ENCODE data around the gene USP32.
"Not testable (repeated sequence)": the region's sequence is repeated elsewhere in the genome, so short reads cannot be mapped to it uniquely, and the experiment has no call there.

The USP32 gene

DNA sequence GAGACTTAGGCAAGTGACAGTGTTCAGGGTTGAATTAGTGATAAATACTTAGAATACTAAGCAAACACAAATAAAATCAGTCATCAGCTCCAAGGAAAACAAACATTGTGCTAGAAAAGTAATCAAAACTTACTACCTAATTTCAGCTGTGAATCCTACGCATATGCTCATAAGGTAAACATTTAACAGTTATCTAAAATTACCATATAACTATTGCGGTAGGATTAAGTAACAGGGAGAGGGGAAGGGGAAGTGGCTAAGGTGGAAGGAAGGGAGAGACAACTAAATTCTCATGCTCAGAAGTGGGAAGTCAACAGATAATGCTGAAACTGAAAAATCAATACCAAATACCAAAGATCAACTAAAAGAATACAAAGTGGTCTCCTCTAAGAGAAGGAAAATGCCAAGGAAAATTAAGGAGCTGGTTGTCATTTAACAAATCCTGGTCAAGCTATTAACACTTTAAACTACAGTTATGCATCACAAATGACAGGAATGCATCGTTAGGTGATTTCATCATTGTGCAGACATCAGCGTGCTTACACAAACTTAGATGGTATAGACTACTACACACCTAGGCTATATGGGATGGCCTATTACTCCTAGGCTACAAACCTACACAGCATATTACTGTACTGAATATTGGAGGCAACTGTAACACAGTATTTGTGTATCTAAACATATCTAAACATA is 20.0 kb downstream of the USP32 start:
- no peak for DNase-seq (ENCODE audit: low spot score)

DNA sequence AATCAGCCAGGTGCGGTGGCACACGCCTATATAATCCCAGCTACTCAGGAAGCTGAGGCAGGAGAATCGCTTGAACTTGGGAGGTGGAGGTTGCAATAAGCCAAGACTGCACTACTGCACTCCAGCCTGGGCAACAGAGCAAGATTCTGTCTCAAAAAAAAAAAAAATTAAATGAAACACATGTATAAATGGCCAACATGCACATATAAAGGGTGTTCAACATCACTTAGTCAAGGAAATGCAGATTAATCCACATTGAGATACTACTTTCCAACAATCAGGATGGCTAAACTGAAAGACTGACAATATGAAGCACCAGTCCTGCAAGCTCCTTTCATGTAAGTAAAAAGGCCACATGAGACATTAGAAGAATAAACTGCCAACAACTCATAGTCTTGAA is 20.5 kb downstream of the USP32 start:
- DNase-seq (ENCODE audit: low spot score), result no peak

DNA sequence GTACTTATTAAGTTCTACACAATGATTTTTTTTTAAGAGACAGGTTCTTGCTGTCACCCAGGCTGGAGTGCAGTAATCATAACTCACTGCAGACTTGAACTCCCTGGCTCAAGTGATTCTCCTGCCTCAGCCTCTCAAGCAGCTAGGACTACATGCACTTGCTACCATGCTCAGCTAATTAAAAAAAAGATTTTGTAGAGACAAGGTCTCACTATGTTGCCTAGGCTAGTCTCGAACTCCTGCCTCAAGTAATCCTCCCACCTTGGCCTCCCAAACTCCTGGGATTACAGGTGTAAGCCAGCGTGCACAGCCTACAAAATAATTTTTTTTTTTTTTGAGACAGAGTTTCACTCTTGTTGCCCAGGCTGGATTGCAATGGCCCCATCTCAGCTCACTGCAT is 22.2 kb downstream of the USP32 start:
- DNase-seq (ENCODE audit: low spot score), result no peak

DNA sequence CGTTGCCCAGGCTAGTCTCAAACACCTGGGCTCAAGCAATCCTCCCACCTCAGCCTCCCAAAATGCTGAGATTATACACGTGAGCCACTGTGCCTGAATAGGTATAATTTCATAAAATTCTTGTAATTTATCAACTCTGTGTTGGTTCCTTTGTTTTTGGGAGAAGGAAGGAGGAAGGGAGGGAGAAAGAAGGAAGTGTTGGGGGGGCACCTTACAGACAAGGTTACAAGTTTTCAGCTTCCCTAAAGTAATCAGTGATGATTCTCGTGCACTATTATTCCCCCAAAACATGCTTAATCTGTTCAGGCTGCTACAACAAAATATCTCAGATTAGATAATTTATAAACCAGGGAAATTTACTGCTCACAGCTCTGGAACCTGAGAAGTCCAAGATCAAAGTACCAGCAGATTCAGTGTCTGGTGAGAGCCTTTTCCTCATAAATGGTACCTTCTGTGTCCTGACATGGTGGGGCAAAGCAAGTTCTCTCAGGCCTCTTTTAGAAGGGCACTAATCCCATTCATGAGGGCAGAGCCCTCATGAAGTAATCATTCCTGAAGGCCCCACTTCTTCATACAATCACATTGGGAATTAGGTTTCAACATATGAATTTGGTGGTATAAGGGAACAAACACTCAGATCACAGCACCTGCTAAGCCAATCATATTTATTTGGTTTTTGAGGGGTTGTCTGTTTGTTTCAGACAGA is 28.1 kb downstream of the USP32 start:
- no peak for DNase-seq (ENCODE audit: low spot score)

DNA sequence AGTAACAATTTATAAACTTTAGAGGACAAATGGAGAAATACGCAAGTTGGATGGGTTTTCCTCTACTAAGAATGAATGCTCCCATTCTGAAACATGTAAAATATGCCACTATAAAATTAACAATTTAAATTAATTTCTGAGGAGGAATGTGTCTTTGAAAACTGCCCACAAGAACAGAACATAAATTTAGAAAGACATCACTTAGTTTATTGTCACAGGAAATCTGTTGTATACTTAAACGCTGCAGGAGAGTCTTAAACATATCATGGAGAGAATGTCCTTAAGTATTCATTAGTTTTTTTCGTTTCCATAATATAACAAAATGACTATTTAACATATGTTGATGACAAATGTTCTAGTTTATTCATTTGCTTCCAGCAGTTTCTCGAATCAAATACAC is 29.6 kb downstream of the USP32 start:
- DNase-seq (ENCODE audit: low spot score), result peak; percentile 5

DNA sequence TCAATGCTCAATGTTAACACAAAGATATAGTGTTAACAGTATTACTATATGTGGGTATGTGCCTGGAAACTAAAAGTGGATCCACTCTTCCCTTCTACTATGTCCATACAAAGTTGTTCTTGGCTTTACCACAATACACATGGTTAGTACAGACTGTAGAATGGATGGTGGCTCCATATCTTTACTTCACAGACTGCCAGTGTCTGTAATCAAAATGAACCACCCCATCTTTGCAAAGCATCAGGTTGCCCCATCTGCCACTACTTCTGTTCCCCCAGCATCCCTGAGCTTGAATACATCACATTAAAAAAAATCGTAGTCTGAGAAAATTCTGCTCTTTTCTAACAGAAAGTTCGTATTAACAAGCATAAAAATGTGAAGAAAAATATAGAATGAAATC is 30.0 kb downstream of the USP32 start:
- peak; percentile 66 for DNase-seq (ENCODE audit: low spot score)

DNA sequence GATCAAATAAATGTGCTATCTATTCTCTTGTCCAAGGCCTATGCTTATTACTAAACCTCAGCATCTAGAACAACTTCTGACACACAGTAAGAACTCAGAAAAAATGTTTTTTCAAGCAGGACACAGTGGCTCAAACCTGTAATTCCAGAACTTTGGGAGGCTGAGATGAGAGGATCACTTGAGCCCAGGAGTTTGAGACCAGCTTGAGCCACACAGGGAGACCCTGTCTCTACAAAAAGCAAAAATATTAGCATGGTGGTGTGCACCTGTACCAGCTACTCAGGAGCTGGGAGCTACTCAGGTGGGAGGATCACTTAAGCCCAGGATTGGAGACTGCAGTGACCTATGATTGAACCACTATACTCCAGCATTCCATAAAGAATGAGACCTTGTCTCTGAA is 32.5 kb downstream of the USP32 start:
- DNase-seq (ENCODE audit: low spot score), result no peak

DNA sequence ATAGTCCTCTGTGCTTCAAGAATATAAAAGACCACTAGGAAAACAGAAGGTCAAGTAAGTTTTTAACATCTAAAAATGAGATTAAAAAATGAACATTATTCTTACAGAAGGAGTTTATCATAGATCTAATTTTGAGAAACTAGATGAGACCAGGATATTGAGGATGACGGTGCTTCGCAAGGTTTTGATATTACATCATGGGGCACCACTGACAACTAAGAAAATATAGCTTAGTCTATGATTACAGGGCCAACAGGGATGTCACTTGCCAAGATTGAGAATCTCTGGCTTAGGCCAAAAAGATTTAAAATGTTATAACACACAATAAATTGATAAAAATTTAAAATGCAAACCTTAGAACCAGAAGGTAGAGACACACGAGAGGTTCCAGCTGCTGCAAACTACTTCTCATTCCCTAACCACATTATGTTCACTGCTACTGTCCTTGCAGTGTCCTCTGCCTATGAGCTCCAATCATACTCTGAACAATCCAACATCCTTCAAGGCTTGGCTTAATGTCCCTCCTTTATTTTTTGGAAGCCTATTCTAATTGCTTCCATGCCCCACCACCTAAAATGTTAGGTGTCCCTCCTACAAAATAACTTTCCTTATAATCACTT is 33.2 kb downstream of the USP32 start:
- no peak for DNase-seq (ENCODE audit: low spot score)

DNA sequence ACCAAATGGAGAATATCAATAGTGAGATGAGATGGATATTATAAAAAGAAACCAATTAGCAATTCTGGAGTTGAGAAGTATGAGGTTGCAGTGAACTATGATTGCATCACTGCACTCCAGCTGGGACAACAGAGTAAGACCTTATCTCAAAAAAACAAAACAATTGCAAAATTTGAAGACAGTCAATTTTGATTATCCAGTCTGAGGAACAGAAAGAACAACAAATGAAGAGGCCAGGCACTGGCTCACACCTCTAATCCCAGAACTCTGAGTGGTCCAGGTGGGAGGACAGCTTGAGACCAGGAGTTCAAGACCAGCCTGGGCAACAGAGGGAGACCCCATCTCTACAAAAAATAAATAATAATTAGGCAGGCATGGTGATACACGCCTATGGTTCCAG is 35.0 kb downstream of the USP32 start:
- no peak for DNase-seq (ENCODE audit: low spot score)

DNA sequence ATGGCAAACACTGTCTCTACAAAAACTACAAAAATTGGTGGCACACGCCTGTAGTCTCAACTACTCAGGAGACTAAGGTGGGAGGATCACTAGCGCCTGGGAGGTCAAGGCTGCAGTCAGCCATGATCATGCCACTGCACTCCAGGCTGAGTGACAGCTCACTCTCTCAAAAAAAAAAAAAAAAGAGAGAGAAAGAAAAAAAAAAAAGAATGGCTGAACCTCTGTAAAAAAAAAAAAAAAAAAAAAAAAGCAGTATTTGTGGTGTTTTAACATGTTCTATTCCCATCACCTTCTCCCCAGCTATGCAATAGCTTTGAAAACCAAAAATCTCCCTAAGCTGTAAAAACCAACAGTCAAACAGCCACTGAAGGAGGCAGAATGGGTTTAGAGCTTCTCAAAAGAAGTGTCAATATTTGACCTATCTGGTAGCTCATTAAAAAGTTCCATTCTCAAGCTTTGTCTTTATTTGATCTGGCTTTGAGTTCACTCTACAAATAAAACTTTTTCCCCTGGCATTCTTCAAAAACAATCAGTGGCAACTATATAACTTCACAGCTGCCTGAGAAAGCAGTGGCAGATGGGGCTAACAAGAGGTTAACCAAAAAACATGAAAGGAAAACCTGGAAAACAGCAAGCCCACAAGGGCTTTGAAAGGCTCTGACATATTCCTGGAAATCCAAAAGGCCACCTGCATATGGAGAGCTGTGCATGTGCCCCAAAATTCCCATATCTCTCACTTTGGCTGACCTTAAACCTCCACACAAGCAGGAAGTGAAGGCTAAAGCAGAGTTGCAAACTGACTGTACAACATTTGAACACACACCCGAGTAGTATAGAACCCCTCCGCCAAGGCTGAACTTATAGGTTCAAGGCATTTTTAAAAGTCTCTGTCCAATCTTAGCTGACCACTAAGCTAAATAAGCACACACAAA is 36.0 kb downstream of the USP32 start:
- no peak for DNase-seq (ENCODE audit: low spot score)

DNA sequence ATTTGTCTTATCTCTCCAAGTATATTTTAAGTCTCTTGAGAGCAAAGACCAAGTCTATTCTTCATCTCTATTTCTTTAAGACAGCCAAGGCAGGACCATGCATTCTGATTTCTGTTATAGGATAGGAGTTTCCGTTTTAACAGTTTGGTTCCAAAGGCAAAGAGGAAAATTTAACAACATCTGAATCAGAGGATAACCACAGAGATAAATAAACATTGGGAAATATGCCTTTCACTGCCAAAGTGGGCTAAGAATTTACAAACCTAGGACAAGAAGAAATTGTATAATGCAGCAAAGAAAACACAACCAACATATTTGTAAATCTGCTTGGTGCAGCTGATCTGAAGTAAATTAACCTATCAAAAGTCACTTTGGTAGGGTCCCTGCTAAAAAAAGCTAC is 37.7 kb downstream of the USP32 start:
- no peak for DNase-seq (ENCODE audit: low spot score)

DNA sequence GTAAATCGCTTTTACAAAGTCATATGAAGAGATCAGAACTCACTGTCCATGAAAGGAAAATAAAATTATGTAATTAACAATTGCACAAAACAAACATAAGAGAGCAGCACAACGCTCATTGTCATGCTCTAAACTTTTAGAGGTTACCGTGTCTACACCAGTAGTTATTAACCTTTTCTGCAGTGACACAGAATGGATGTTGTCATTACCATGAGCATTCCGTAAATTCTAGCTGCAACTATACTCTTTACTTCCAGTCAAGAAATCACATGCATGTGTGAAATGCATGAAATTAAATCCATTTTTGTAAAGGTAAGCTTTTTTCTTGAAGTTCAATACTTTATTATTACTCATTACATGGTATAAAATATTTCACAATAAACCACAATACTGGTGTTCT is 38.2 kb downstream of the USP32 start:
- no peak for DNase-seq (ENCODE audit: low spot score)

DNA sequence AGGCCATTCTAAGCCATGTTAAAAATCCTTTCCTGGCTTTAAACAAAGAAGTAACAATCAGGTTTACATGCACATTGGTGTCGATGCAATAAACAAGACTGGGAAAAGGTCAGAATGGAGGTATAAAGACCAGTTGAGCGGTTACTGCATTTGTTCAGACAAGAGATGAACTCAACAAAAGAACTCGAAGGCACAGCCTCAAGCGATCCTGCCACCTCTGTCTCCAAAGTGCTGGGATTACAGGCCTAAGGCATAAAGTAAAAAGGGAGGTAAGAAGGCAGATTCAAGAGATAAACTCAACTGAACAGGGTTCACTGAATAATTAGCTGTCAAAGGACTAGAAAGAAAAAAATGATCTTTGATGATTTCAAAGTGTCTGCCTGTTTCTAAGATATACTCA is 39.4 kb downstream of the USP32 start:
- DNase-seq (ENCODE audit: low spot score), result no peak

DNA sequence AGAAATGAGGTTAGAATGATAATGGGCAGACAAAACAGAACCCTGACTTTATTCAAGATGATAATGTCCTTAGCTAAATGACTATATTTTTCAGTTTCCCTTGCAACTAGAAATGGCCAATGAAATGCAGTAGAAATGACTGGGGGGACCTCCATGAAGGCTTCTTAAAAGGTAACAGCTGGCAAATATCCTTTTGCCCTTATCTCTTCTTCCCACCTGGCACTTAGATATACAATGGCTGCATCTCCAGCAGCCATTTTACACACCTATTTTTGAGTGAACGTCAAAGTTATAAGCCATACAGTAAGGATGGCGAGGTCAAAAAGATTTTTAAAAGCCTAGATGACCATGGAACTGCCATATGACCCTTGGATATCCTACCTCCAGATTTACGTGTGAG is 39.9 kb downstream of the USP32 start:
- no peak for DNase-seq (ENCODE audit: low spot score)

DNA sequence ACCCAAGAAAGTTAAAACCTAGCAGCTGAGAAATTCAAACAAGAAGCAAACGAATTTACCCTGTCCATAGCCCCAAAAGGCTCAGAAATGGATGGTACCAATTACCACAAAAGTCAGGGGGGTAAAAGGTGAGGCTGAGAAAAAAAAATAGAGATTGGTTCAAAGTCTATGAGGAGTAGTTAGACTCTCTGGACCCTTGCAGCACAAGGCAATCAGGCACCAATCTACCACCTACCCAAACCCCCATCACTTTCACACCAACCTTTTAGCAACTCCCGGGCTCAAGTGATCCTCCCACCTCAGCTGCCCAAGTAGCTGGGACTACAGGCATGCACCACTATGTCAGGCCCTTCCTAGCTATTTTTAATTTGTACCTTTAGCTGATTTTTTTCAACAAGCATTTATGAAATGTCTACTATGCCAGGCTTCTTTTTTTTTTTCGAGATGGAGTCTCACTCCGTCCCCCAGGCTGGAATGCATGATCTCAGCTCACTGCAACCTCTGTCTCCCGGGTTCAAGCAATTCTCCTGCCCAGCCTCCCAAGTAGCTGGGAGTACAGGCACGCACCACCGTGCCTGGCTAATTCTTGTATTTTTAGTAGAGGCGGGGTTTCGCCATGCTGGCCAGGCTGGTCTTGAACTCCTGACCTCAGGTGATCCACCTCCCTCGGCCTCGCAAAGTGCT is 40.8 kb downstream of the USP32 start:
- no peak for DNase-seq (ENCODE audit: low spot score)

DNA sequence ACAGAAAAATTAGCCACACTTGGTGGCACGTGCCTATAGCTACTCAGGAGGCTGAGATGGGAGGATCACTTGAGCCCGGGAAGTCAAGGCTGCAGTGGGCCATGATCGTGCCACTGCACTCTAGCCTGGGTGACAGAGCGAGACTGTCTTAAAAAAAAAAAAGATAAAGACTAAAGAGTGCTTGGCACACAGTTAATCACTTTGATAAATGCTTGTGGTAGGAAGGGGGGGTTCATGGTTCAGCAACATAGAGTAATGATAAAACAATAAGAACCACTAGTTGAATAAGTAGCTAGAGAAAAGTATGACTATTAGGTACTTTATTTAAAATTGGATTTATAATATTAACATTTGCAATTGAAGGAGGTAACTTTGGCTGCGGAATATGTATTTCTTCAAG is 43.3 kb downstream of the USP32 start:
- DNase-seq (ENCODE audit: low spot score), result no peak

DNA sequence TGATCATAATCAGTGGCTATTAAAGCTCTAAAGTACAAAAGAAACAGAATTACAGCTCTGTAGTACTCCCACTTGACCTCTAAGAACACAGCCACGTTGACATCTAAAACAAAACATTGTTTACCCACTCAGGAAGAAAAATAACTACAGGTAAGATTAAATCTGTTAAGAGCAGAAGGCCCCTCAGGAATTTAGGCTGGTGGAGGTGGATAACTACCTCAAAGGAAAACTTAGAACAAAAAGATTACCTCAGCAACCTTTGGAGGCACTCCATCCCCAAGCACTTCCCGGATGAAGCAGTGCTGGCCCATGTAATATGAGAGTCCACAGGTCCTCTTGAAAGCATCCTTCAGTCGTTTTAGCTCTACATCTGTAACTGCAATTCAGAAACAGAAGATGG is 46.7 kb downstream of the USP32 start:
- no peak for DNase-seq (ENCODE audit: low spot score)

DNA sequence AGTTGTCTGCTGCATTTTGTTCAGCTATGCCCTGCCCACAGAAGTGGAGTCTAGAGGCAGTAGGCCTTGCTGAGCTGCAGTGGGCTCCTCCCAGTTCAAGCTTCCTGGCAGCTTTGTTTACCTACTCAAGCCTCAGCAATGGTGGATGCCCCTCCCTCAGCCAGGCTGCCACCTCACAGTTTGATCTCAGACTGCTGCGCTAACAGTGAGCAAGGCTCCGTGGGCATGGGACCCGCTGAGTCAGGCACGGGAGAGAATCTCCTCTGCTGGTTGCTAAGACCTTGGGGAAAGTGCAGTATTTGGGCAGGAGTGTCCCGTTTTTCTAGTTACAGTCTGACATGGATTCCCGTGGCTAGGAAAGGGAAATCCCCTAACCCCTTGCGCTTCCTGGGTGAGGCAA is 49.4 kb downstream of the USP32 start:
- DNase-seq (ENCODE audit: low spot score), result not testable (repeated sequence)

DNA sequence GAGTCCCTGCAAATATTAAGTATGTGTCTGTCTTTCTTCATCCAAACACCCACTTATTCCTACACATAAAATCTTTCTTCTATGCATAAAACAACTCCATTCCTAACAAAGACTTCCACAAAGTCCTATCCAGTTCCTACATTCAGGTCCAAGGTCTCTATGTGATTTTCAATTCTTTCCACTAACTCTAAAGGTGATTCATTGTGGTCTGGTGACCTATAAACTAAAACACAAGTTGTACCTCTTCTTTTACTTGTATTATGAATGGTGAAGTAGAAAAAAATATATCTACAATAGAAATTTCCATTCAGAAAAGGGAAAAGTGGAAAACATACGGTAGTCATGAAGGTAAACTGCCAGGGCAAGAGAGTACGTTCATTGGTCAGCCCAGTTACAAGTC is 56.6 kb downstream of the USP32 start:
- DNase-seq (ENCODE audit: low spot score), result no peak

DNA sequence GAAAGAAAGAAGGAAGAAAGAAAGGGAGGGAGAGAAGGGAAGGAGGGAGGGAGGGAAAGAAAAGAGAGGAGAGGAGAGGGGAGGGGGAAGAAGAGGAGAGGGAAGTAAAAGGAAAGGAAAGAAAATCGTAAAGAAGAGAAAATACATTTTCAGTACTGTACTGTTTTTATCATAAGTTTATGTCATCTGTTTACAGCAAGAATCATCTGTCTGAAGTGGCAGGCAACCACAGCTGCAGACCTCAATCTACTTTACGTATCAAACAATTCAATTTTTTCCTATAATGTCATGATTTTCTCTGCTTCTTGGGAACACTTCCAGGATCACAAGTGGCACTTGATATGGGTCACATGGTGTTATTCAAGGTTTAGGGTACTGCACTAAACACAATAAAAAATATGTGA is 58.3 kb downstream of the USP32 start:
- no peak for DNase-seq (ENCODE audit: low spot score)

DNA sequence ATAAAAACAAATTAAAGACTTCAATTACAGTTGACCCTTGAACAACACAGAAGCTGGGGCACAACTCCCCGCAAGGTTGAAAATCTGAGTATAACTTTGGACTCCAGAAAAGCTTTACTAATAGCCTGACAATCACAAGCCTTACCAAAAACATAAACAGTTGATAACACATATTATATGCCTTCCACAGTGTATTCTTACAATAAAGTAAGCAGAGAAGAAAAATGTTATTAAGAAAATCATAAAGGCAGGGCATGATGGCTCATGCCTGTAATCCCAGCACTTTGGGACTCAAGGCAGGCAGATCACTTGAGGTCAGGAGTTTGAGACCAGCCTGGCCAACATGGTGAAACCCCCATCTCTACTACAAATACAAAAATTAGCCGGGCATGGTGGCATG is 58.9 kb downstream of the USP32 start:
- DNase-seq (ENCODE audit: low spot score), result not testable (repeated sequence)

DNA sequence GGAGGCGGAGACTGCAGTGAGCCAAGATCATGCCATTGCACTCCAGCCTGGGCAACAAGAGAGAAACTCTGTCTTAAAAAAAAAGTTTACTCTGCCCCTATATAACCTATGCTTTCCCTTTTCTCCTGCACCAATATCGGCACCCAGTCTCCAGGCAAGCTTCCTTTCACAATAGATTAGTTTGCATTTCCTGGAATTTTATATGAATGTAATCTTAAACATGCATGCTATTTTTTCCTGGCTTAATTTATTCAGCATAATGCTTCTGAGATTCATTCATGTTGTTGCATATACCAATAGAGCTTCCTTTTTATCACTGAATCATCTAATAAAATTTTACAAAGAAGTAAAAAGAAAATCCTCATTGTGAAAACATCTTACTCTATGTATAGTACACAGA is 59.4 kb downstream of the USP32 start:
- DNase-seq (ENCODE audit: low spot score), result no peak

All from cerebellar cortex (tissue), 1 donor.